ENCODE data around the gene BCKDHA. TPM values are rescaled to one million over a fixed set of nuclear protein-coding genes. Genes with fewer than 3 reads are reported as not detected.

The BCKDHA gene
- total RNA-seq: 10 to 100 TPM; 23.6 to 27.1 TPM
- polyA plus RNA-seq: 10 to 100 TPM; 59.7 to 65.1 TPM

DNA sequence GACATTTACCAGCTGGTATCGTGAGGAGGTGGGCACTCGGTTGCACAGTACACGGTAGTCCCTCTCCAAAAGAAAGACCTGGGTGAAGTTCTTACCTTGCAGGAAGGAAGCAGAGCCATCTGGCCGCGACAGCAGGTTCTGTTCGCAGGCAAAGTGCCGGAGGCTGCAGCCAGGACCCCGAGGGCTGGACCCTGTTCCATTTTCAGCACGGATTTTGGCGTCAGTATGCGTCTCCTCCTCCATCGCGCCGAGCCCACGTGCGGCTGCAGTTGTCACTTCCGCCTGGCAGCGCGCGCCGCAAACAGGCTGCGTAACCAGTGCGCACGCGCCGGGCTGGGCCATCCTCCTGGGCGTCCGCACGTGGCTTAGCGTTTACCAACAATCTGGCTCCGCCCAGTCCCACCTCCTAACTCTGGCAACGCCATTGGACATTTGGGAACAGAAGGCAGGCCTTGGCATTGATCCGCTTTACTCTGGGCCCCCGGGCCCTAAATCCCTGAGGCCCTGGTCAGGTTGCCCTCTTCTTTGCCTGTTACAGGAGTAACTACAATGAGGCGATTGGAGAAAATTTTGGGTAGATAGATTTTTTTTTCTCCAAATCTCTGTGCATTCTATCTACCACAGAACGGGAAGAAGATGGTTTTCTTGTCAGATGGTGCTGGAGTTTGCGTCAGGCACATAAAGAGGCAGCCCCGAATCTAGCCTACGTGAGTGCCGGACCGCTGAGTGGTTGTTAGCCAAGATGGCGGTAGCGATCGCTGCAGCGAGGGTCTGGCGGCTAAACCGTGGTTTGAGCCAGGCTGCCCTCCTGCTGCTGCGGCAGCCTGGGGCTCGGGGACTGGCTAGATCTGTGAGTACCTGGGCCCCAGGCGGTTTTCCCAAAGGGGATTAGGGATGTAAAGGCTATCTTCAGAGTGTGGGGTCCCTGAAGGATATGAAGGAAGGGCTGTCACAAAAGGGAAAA is at the start of gene BCKDHA, which contains the start of gene EXOSC5:
Gene BCKDHA, plus strand, starts transcription at position 733 of the 964 bp plus-strand sequence. Its CDS starts 10 bp downstream, at position 743.
Gene EXOSC5, minus strand, starts transcription at position 274 of the 964 bp plus-strand sequence. Its CDS starts 31 bp downstream, at position 243.
- Mint-ChIP-seq H3K4me1 (peaks cover 27 to 54% (median 41%) of the 10 kb centered on the region in 4 donors), H3K4me3 (peak within 1 kb of the TSS; percentile 94 to 100 (median 98)), H3K36me3 (peaks cover 11 to 19% of the 10 kb centered on the region in 2 donors), H3K9me3 (no peaks in the 10 kb centered on the region), H3K27ac (peak within 1 kb of the TSS; percentile 98 to 100 (median 100)), H3K27me3 (no peaks in the 10 kb centered on the region)
- Histone ChIP-seq H3K27ac (ENCODE audit: low read depth, low read length) (peak within 1 kb of the TSS; percentile 93), H3K4me3 (ENCODE audit: low read length in 2 of 2) (peak within 1 kb of the TSS; percentile 94 to 96), H3K4me1 (ENCODE audit: insufficient read depth, low read length) (peaks cover 31% of the 10 kb centered on the region), H3K36me3 (ENCODE audit: insufficient read depth, low read length) (peaks cover 4% of the 10 kb centered on the region), H3K27me3 (ENCODE audit: insufficient read depth, low read length) (no peaks in the 10 kb centered on the region), H3K9me3 (ENCODE audit: control insufficient read depth in 1 of 2, low read length in 2 of 2) (no peaks in the 10 kb centered on the region)
- ChIA-PET CTCF (ENCODE audit: partially characterized antibody) (no interaction called here), POLR2A (ENCODE audit: partially characterized antibody) (interaction anchor here (1.0 to 2.0 kb wide), 4 partner anchors 21 to 134 kb away, joined by 4 to 14 read pairs (median 4); partner anchors contain the start of genes B9D2 and TMEM91)
- intact Hi-C loops (cut with micrococcal nuclease): loop anchor here (1.0 to 5.0 kb wide), 8 partner anchors 31 to 955 kb away; partner anchors contain the start of genes B9D2, CCDC97, DMAC2 and TGFB1
- peak; percentile 98 to 100 (median 100) for DNase-seq

DNA sequence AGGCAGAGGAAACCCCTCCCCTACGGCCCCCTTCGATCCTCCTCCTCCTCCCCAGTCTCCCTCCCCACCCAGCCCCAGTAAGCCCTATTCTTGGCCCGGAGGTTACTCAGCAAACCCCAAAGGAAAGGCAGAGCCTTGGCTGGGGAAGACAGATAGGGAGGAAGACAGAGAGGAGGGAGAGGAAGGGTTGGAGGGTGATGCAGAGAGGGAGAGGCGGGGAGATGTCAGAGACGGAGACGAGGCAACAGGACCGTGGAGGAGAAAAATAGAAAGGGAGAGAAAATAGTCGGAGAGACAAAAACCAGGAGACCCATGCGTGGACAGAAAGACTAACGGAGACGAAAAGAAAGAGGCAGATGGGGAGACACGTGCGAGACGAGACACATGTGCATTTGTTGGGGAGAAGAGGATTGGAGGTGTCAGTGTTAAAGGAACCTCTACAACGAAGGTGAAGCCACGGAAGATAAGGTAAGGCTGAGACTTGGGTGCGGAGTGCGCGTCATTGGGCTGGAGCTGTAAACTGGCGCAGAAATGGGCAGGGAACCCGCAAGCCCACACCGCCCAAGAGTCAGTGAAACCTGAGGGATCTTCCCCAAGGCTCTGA is 46.8 kb upstream of the BCKDHA start:
- peaks cover 34 to 60% (median 48%) of the 10 kb centered on the region in 4 donors for H3K4me1 Mint-ChIP-seq
- intact Hi-C loops (cut with micrococcal nuclease): loop anchor here (1.0 to 5.0 kb wide), 4 partner anchors 13 to 201 kb away; partner anchors contain the start of gene B9D2
- DNase-seq: peak in 1 of 5 donors; percentile 47

DNA sequence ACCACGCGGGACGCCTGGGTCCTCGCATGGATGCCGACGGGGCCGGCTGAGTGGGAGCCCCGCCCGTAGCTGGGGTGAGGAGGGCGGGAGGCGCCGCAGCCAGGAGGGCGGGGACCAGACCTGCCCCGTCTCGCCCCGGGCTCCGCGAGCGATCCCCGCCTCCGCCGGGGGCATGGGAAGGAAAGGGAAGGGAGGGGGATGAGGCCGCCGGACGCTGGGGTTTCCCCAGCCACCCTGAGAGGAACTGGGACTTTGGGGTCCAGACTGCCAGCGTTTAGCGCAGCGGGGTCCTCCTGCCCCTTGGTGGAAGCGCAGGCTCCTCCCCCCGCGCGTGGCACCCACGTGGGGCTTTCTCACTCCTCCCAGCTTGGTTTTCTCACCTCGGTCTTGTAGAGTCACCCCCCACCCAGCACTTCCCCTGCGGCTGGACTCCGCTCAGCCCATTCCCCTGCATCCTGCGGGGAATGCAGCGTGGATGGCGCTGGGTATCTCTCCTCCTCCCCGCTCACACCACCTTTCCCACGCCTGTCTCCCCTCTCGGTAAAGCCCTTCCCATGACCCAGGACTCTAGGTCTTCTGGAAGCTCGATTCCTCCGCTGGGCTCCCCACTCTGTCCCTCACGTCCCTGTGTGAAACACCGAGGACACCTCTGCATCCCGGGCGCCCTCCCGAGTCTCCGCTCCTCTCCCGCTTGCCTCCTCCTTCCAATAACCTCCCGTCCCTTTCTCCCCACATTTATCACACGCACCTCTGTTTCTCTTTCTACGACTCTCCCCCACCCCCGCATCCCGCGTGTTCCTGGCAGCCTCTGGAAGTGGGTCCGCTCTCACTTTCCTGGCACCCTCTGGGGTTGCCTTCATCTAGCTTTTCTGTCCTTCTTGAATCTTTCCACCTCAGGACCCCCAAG is 46.0 kb upstream of the BCKDHA start:
- Histone ChIP-seq H3K4me3 (ENCODE audit: low read length in 2 of 2) (peak overlapping the region; percentile 68 to 88), H3K27me3 (ENCODE audit: insufficient read depth, low read length) (no peaks in the 10 kb centered on the region), H3K9me3 (ENCODE audit: control insufficient read depth in 1 of 2, low read length in 2 of 2) (no peaks in the 10 kb centered on the region), H3K4me1 (ENCODE audit: insufficient read depth, low read length) (peaks cover 68% of the 10 kb centered on the region), H3K36me3 (ENCODE audit: insufficient read depth, low read length) (peaks cover 12% of the 10 kb centered on the region), H3K27ac (ENCODE audit: low read depth, low read length) (peak overlapping the region; percentile 91)
- H3K9me3 Mint-ChIP-seq: peaks cover 0 to 6% (median 0%) of the 10 kb centered on the region in 8 donors
- DNase-seq: peak; percentile 87 to 95 (median 90)
- H3K4me1 Mint-ChIP-seq: peaks cover 37 to 63% (median 49%) of the 10 kb centered on the region in 4 donors
- CTCF ChIA-PET (ENCODE audit: partially characterized antibody): interaction anchor here (0.5 to 3.1 kb wide), 21 partner anchors 10 to 149 kb away, joined by 3 to 48 read pairs (median 5); partner anchors contain the start of genes B9D2 and CCDC97
- intact Hi-C loops (cut with micrococcal nuclease): loop anchor here (1.0 to 5.0 kb wide), 6 partner anchors 11 to 201 kb away; partner anchors contain the start of genes B9D2 and CCDC97
- peak overlapping the region; percentile 84 to 100 (median 99) for H3K4me3 Mint-ChIP-seq
- H3K36me3 Mint-ChIP-seq: peaks cover 10 to 48% of the 10 kb centered on the region in 2 donors
- no peaks in the 10 kb centered on the region for H3K27me3 Mint-ChIP-seq
- POLR2A ChIA-PET (ENCODE audit: partially characterized antibody): interaction anchor here (0.6 to 13.8 kb wide), 29 partner anchors 9 to 746 kb away, joined by 3 to 273 read pairs (median 6); partner anchors contain the start of genes ACTMAP, B9D2, CCDC97 and DMAC2
- peak overlapping the region; percentile 89 to 99 (median 98) for H3K27ac Mint-ChIP-seq

More for the DNA sequence above, 46.8 kb upstream of the BCKDHA start:
- H3K36me3 ChIP-seq (ENCODE audit: insufficient read depth, low read length): peaks cover 20% of the 10 kb centered on the region
- H3K9me3 ChIP-seq (ENCODE audit: control insufficient read depth in 1 of 2, low read length in 2 of 2): no peaks in the 10 kb centered on the region
- Mint-ChIP-seq H3K36me3 (peaks cover 16 to 54% of the 10 kb centered on the region in 2 donors), H3K27me3 (no peaks in the 10 kb centered on the region), H3K27ac (peak overlapping the region; percentile 89 to 99 (median 98)), H3K4me3 (peak overlapping the region; percentile 84 to 100 (median 99)), H3K9me3 (peaks cover 0 to 6% (median 0%) of the 10 kb centered on the region in 8 donors)
- ChIA-PET CTCF (ENCODE audit: partially characterized antibody) (interaction anchor here (0.5 to 3.1 kb wide), 15 partner anchors 10 to 673 kb away, joined by 3 to 48 read pairs (median 5); partner anchors contain the start of genes B9D2 and CCDC97), POLR2A (ENCODE audit: partially characterized antibody) (interaction anchor here (0.6 to 13.8 kb wide), 20 partner anchors 9 to 1064 kb away, joined by 3 to 273 read pairs (median 11); partner anchors contain the start of genes B9D2, CCDC97, DMAC2 and HNRNPUL1)
- peak overlapping the region; percentile 91 for H3K27ac ChIP-seq (ENCODE audit: low read depth, low read length)
- H3K27me3 ChIP-seq (ENCODE audit: insufficient read depth, low read length): no peaks in the 10 kb centered on the region
- peaks cover 68% of the 10 kb centered on the region for H3K4me1 ChIP-seq (ENCODE audit: insufficient read depth, low read length)
- peak overlapping the region; percentile 68 to 88 for H3K4me3 ChIP-seq (ENCODE audit: low read length in 2 of 2)

DNA sequence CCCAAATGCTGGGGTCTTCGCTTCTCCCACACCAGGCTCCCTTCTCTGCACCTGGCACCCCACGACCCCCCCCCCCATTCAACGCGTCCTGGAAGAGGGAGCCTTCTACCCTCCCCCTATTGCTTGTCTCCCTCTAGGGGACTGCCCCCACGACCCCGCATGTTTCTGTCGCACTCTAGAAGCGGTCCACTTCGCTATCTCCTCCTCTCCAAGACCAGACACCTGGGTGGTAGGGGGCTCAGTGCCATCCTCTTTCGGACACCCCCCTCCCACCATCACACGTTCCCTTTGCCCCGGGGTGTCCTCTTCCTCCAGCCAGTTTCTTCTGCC is 45.4 kb upstream of the BCKDHA start:
- ChIA-PET POLR2A (ENCODE audit: partially characterized antibody) (interaction anchor here (0.8 to 13.8 kb wide), 27 partner anchors 8 to 747 kb away, joined by 3 to 273 read pairs (median 10); partner anchors contain the start of genes ACTMAP, B9D2, CCDC97 and DMAC2), CTCF (ENCODE audit: partially characterized antibody) (interaction anchor here (0.6 to 3.1 kb wide), 18 partner anchors 11 to 150 kb away, joined by 3 to 48 read pairs (median 6); partner anchors contain the start of genes B9D2 and CCDC97)
- H3K27ac ChIP-seq (ENCODE audit: low read depth, low read length): peak overlapping the region; percentile 91
- H3K4me1 Mint-ChIP-seq: peaks cover 43 to 67% (median 55%) of the 10 kb centered on the region in 4 donors
- DNase-seq: no peak
- H3K36me3 ChIP-seq (ENCODE audit: insufficient read depth, low read length): peaks cover 6% of the 10 kb centered on the region
- peaks cover 10 to 48% of the 10 kb centered on the region in 2 donors for H3K36me3 Mint-ChIP-seq
- no peaks in the 10 kb centered on the region for H3K9me3 ChIP-seq (ENCODE audit: control insufficient read depth in 1 of 2, low read length in 2 of 2)
- H3K27me3 Mint-ChIP-seq: no peaks in the 10 kb centered on the region
- peak overlapping the region; percentile 68 to 88 for H3K4me3 ChIP-seq (ENCODE audit: low read length in 2 of 2)
- intact Hi-C loops (cut with micrococcal nuclease): loop anchor here (1.0 to 5.0 kb wide), 3 partner anchors 12 to 200 kb away; partner anchors contain the start of gene CCDC97
- H3K4me1 ChIP-seq (ENCODE audit: insufficient read depth, low read length): peaks cover 69% of the 10 kb centered on the region
- H3K4me3 Mint-ChIP-seq: peak overlapping the region; percentile 84 to 100 (median 99)
- H3K27me3 ChIP-seq (ENCODE audit: insufficient read depth, low read length): no peaks in the 10 kb centered on the region
- H3K9me3 Mint-ChIP-seq: peaks cover 0 to 6% (median 0%) of the 10 kb centered on the region in 8 donors
- H3K27ac Mint-ChIP-seq: peak overlapping the region; percentile 89 to 99 (median 98)

DNA sequence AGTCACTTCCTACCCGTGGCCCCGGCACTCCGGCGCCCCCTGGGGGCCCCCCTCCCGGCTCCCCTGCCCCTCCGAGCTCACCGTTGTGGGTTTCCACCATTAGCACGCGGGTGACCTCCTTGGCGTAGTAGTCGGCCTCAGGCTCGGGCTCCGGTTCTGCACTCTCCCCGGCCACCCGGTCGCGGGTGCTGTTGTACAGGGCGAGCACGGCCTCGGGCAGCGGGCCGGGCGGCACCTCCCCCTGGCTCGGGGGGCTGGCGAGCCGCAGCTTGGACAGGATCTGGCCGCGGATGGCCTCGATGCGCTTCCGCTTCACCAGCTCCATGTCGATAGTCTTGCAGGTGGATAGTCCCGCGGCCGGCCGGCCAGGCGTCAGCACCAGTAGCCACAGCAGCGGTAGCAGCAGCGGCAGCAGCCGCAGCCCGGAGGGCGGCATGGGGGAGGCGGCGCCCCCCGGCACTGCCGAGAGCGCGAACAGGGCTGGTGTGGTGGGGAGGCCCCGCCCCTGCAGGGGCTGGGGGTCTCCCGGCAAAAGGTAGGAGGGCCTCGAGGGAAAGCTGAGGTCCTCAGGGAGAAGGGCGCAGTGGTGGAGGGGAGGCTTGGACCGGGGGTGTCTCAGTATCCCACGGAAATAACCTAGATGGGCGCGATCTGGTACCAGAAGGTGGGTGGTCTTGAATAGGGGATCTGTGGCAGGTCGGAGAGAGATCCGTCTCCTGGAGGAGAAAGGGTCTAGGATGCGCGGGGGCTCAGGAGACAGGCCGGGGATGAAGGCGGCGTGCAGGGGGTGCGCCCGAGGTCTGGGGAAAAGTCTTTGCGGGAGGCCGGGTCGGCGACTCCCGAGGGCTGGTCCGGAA is 44.8 kb upstream of the BCKDHA start:
- POLR2A ChIA-PET (ENCODE audit: partially characterized antibody): interaction anchor here (0.7 to 13.8 kb wide), 30 partner anchors 8 to 747 kb away, joined by 3 to 273 read pairs (median 6); partner anchors contain the start of genes ACTMAP, B9D2, CCDC97 and DMAC2
- intact Hi-C loops (cut with micrococcal nuclease): loop anchor here (1.0 to 5.0 kb wide), 4 partner anchors 13 to 199 kb away; partner anchors contain the start of genes BCKDHA, CCDC97 and EXOSC5
- Histone ChIP-seq H3K36me3 (ENCODE audit: insufficient read depth, low read length) (peaks cover 3% of the 10 kb centered on the region), H3K9me3 (ENCODE audit: control insufficient read depth in 1 of 2, low read length in 2 of 2) (no peaks in the 10 kb centered on the region), H3K27me3 (ENCODE audit: insufficient read depth, low read length) (no peaks in the 10 kb centered on the region), H3K4me3 (ENCODE audit: low read length in 2 of 2) (peak overlapping the region; percentile 68 to 88), H3K4me1 (ENCODE audit: insufficient read depth, low read length) (peaks cover 67% of the 10 kb centered on the region), H3K27ac (ENCODE audit: low read depth, low read length) (peak overlapping the region; percentile 91)
- CTCF ChIA-PET (ENCODE audit: partially characterized antibody): interaction anchor here (0.6 to 3.1 kb wide), 16 partner anchors 12 to 150 kb away, joined by 3 to 48 read pairs (median 6); partner anchors contain the start of genes B9D2 and CCDC97
- DNase-seq: peak; percentile 74 to 82 (median 75)
- Mint-ChIP-seq H3K27ac (peak overlapping the region; percentile 89 to 99 (median 99)), H3K36me3 (peaks cover 10 to 46% of the 10 kb centered on the region in 2 donors), H3K27me3 (no peaks in the 10 kb centered on the region), H3K4me1 (peaks cover 48 to 71% (median 60%) of the 10 kb centered on the region in 4 donors), H3K4me3 (peak overlapping the region; percentile 84 to 100 (median 99)), H3K9me3 (peaks cover 0 to 6% (median 0%) of the 10 kb centered on the region in 8 donors)

Data from CD4-positive, alpha-beta memory T cell (primary cell).